Activated CD8-positive, alpha-beta memory T cell treated with anti-CD3 and anti-CD28 coated beads, Interleukin-2, amount 10 ng/mL, durations not matched to agents 7 days and 5 days (primary cell): ENCODE data around the gene SLC22A17. TPM values are rescaled to one million over a fixed set of nuclear protein-coding genes. Genes with fewer than 3 reads are reported as not detected.
"Not testable (repeated sequence)": the region's sequence is repeated elsewhere in the genome, so short reads cannot be mapped to it uniquely, and the experiment has no call there.

Source experiments
- ATAC-seq: fragments of 150-1000 bp; cut with Tn5 transposase; one replicate; pipeline ENCODE4 v1.10.0; 2021; ENCODE audit warnings: moderate library complexity
- CTCF ChIA-PET: fragments of 350-600 bp; sonication (Branson Sonifier 250); formaldehyde crosslinking; loops from one replicate; lab custom pipeline; 2021; ENCODE audit warnings: antibody characterized with exemption; lab: Charles Lee
- DNase-seq: peaks from one replicate; pipeline ENCODE4 v3.0.0-alpha.2; 2020
- H3K27ac Mint-ChIP-seq: one replicate; pipeline ENCODE4 v1.8.0; 2021; ENCODE audit warnings: mild to moderate bottlenecking, mixed read lengths
- H3K27me3 Mint-ChIP-seq: one replicate; pipeline ENCODE4 v1.8.0; 2021; ENCODE audit warnings: mixed read lengths
- H3K36me3 Mint-ChIP-seq: one replicate; pipeline ENCODE4 v1.8.0; 2021; ENCODE audit warnings: mild to moderate bottlenecking, mixed read lengths
- H3K4me1 Mint-ChIP-seq: one replicate; pipeline ENCODE4 v1.8.0; 2021; ENCODE audit warnings: mixed read lengths
- H3K4me3 Mint-ChIP-seq: one replicate; pipeline ENCODE4 v1.8.0; 2021; ENCODE audit warnings: mild to moderate bottlenecking, moderate library complexity, mixed read lengths
- H3K9me3 Mint-ChIP-seq: one replicate; pipeline ENCODE4 v1.8.0; 2022; ENCODE audit warnings: low read depth, mixed read lengths
- total RNA-seq, 2 experiments: library from RNA; stranded (reverse); gene quantifications; one replicate each; pipeline ENCODE4 v1.2.3, GENCODE V29; 2021

The SLC22A17 gene
- total RNA-seq, 2 experiments from 2014 or later: 1.7 to 2.8 TPM

DNA sequence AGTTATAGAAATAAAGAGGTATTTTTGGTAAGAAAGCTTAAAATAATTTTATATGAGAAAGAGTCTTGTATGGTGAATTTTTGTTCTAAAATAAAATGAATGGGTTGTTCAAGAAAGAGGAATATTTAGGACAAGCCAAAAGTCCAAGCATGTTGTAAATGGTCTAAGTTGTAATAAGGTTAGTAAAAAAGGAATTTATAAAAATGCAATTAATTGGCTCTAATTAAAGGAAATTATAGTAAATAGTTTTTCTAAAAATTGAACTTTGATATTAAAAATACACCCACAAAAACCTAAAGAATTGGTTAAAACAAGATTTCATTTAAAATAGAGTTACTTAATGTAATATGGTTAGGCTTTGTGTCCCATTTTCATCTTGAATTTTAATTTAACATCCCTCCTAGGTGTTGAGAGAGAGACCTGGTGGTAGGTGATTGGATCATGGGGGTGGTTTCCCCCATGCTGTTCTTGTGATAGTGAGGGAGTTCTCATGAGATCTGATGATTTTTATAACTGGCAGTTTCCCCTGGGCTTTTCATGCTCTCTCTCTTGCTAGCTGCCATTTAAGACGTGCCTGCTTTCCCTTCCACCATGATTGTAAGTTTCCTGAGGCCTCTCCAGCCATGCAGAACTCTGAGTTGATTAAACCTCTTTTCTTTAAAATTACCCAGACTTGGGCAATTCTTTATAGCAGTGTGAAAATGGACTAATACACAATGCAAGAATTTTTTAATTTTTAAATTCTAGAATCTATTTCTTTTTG is 13.0 kb downstream of the SLC22A17 start:
- Mint-ChIP-seq H3K4me1 (no peaks in the 10 kb centered on the region), H3K4me3 (no peak overlapping the region), H3K9me3 (no peaks in the 10 kb centered on the region), H3K36me3 (peaks cover 3% of the 10 kb centered on the region), H3K27me3 (peaks cover 48% of the 10 kb centered on the region), H3K27ac (no peak overlapping the region)
- no peak for DNase-seq
- no peak for ATAC-seq
- CTCF ChIA-PET: interaction anchor here (1.3 kb wide), 1 partner anchor 21 kb away, joined by 3 read pairs; no protein-coding TSS in a partner anchor

DNA sequence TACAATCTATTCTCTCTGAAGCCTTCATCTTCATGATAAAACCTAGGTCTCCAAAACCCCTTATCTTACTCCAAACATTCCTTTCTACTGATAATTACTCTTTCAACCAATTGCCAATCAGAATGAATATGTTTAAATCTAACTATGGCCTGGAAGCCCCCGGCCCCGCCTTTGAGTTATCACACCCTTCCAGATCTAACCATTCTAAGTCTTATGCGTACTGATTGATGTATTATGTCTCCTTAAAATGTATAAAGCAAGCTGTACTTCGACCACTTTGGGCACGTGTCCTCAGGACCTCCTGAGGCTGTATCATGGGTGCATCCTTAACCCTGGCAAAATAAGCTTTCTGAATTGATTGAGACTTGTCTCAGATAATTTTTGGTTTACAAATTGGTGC is 17.1 kb downstream of the SLC22A17 start:
- Mint-ChIP-seq H3K4me1 (no peaks in the 10 kb centered on the region), H3K9me3 (no peaks in the 10 kb centered on the region), H3K4me3 (no peak overlapping the region), H3K36me3 (peaks cover 3% of the 10 kb centered on the region), H3K27ac (no peak overlapping the region), H3K27me3 (peaks cover 33% of the 10 kb centered on the region)
- DNase-seq (no peak), ATAC-seq (no peak)
- CTCF ChIA-PET: interaction anchor here (1.4 kb wide), 1 partner anchor 267 kb away, joined by 3 read pairs; no protein-coding TSS in a partner anchor

GRCh38 chr14:23327947-23328744 is 24.5 kb downstream of the SLC22A17 start:
- Mint-ChIP-seq H3K36me3 (peaks cover 22% of the 10 kb centered on the region), H3K9me3 (no peaks in the 10 kb centered on the region), H3K4me3 (no peak overlapping the region), H3K4me1 (peaks cover 10% of the 10 kb centered on the region), H3K27me3 (no peaks in the 10 kb centered on the region), H3K27ac (no peak overlapping the region)
- DNase-seq (peak; percentile 76), ATAC-seq (peak; percentile 67)
- CTCF ChIA-PET: interaction anchor here (0.9 to 10.7 kb wide), 12 partner anchors 10 to 232 kb away, joined by 3 to 119 read pairs (median 4); partner anchors contain the start of genes CMTM5 and PPP1R3E

GRCh38 chr14:23326491-23327332 is 26.0 kb downstream of the SLC22A17 start:
- no peaks in the 10 kb centered on the region for H3K9me3 Mint-ChIP-seq
- DNase-seq: no peak
- H3K27ac Mint-ChIP-seq: no peak overlapping the region
- CTCF ChIA-PET: interaction anchor here (0.6 to 10.7 kb wide), 17 partner anchors 8 to 236 kb away, joined by 3 to 119 read pairs (median 4); partner anchors contain the start of genes CMTM5, HOMEZ and PPP1R3E
- H3K4me3 Mint-ChIP-seq: no peak overlapping the region
- no peaks in the 10 kb centered on the region for H3K27me3 Mint-ChIP-seq
- peaks cover 21% of the 10 kb centered on the region for H3K4me1 Mint-ChIP-seq
- no peak for ATAC-seq
- H3K36me3 Mint-ChIP-seq: peaks cover 32% of the 10 kb centered on the region

- not testable (repeated sequence) for H3K9me3 Mint-ChIP-seq, H3K4me3 Mint-ChIP-seq
Measured at GRCh38 chr14:23325746-23326145, 26.9 kb downstream of the SLC22A17 start.

GRCh38 chr14:23324993-23325392 is 27.7 kb downstream of the SLC22A17 start:
- peak; percentile 23 for DNase-seq
- ATAC-seq: no peak
- CTCF ChIA-PET: interaction anchor here (1.0 to 10.7 kb wide), 2 partner anchors 23 to 204 kb away, joined by 3 to 119 read pairs; partner anchors contain the start of gene PPP1R3E
- H3K4me3 Mint-ChIP-seq: no peak overlapping the region
- no peaks in the 10 kb centered on the region for H3K9me3 Mint-ChIP-seq
- H3K4me1 Mint-ChIP-seq: peaks cover 28% of the 10 kb centered on the region
- H3K36me3 Mint-ChIP-seq: peaks cover 33% of the 10 kb centered on the region
- H3K27ac Mint-ChIP-seq: no peak overlapping the region
- no peaks in the 10 kb centered on the region for H3K27me3 Mint-ChIP-seq

More at GRCh38 chr14:23325746-23326145, 26.9 kb downstream of the SLC22A17 start:
- Mint-ChIP-seq H3K4me1 (peaks cover 21% of the 10 kb centered on the region), H3K36me3 (peaks cover 32% of the 10 kb centered on the region)
- not testable (repeated sequence) for DNase-seq, ATAC-seq, H3K27me3 Mint-ChIP-seq, H3K27ac Mint-ChIP-seq
- CTCF ChIA-PET: interaction anchor here (1.3 to 10.7 kb wide), 7 partner anchors 11 to 237 kb away, joined by 3 to 119 read pairs (median 6); partner anchors contain the start of gene PPP1R3E

DNA sequence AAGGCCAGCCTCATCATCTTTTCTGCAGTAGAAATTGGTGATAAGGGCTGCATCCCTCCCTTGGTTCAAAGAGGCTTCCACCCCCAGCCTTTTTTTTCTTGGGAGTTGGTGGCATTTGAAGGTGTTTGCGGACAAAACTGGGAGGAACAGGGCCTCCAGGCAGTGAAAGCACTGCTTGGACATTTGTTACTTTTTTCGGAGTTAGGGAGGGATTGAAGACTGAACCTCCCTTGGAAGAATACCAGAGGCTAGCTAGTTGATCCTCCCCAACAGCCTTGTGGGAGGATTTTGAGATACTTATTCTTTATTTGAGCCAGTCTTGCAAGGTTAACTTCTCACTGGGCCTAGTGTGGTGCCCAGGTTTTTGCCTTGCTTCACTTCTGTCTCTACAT is 28.2 kb downstream of the SLC22A17 start:
- Mint-ChIP-seq H3K27ac (no peak overlapping the region), H3K27me3 (no peaks in the 10 kb centered on the region), H3K4me1 (peaks cover 33% of the 10 kb centered on the region), H3K9me3 (no peaks in the 10 kb centered on the region), H3K4me3 (no peak overlapping the region), H3K36me3 (peaks cover 35% of the 10 kb centered on the region)
- no peak for ATAC-seq
- peak; percentile 23 for DNase-seq
- CTCF ChIA-PET: interaction anchor here (1.0 to 10.7 kb wide), 3 partner anchors 23 to 204 kb away, joined by 3 to 119 read pairs (median 3); partner anchors contain the start of gene PPP1R3E

GRCh38 chr14:23323838-23324454 is 28.7 kb downstream of the SLC22A17 start:
- Mint-ChIP-seq H3K4me1 (peaks cover 33% of the 10 kb centered on the region), H3K4me3 (no peak overlapping the region), H3K27me3 (no peaks in the 10 kb centered on the region), H3K27ac (no peak overlapping the region), H3K9me3 (no peaks in the 10 kb centered on the region), H3K36me3 (peaks cover 35% of the 10 kb centered on the region)
- ATAC-seq (no peak), DNase-seq (no peak)
- CTCF ChIA-PET: interaction anchor here (1.0 to 10.7 kb wide), 3 partner anchors 22 to 203 kb away, joined by 3 to 119 read pairs (median 3); partner anchors contain the start of gene PPP1R3E

GRCh38 chr14:23322568-23323517 is 29.8 kb downstream of the SLC22A17 start:
- Mint-ChIP-seq H3K9me3 (no peaks in the 10 kb centered on the region), H3K36me3 (peaks cover 35% of the 10 kb centered on the region)
- ATAC-seq: no peak

GRCh38 chr14:23321572-23322547 is 30.8 kb downstream of the SLC22A17 start:
- Mint-ChIP-seq H3K36me3 (peaks cover 35% of the 10 kb centered on the region), H3K27ac (peak overlapping the region; percentile 91), H3K4me3 (peak overlapping the region; percentile 91), H3K4me1 (peaks cover 32% of the 10 kb centered on the region), H3K9me3 (no peaks in the 10 kb centered on the region), H3K27me3 (no peaks in the 10 kb centered on the region)
- CTCF ChIA-PET: interaction anchor here (0.9 to 10.7 kb wide), 16 partner anchors 13 to 253 kb away, joined by 3 to 119 read pairs (median 5); partner anchors contain the start of genes ACIN1, C14orf119, HOMEZ and PPP1R3E
- ATAC-seq (peak; percentile 0), DNase-seq (peak; percentile 85)

More at GRCh38 chr14:23322568-23323517, 29.8 kb downstream of the SLC22A17 start:
- H3K4me3 Mint-ChIP-seq: peak overlapping the region; percentile 91
- CTCF ChIA-PET: interaction anchor here (0.9 to 10.7 kb wide), 8 partner anchors 21 to 247 kb away, joined by 3 to 119 read pairs (median 4); partner anchors contain the start of genes ACIN1, C14orf119, HOMEZ and PPP1R3E
- no peaks in the 10 kb centered on the region for H3K27me3 Mint-ChIP-seq
- H3K4me1 Mint-ChIP-seq: peaks cover 32% of the 10 kb centered on the region
- H3K27ac Mint-ChIP-seq: peak overlapping the region; percentile 91
- DNase-seq: no peak
